HG03460 (cell line): ENCODE measurements around the gene GFER.
"Not testable (repeated sequence)": the region's sequence is repeated elsewhere in the genome, so short reads cannot be mapped to it uniquely, and the experiment has no call there.

Experiments
- ATAC-seq: cut with Tn5 transposase; IDR thresholded peaks from one replicate; pipeline ENCODE4 v1.9.1; 2021; ENCODE audit not compliant: unreplicated experiment

GFER gene

DNA sequence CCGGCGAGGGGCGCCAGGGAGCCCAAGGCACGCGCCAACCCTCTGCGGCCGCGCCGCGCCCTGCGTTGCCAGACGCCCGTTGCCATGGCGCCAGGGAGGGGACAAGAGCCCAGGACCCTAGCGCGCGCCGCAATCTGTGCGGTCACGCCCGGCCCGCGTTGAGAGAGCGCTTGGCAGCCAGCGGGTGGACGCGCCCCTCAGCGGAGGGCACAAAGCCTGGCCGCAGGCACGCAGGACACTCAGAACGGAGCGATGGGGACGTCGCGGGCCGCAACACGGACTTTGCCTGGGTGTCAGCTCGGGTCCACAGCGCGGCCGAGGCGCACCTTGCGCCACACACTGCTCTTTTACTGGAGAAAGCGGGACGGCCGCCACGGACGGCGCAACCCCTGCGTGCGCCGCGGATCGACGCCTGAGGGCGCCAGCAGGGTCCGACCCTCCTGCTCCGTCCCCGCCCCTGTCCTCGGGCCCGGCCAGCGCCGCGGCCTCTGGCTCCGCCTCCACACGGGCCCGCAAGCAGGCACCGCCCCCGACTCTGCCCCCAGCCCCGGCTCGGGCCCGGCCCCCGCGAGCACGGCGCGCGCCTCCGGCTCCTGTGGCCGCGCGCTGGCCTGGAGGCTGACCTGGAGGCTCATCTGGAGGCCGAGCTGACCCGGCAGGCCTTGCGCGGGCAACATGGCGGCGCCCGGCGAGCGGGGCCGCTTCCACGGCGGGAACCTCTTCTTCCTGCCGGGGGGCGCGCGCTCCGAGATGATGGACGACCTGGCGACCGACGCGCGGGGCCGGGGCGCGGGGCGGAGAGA, at the start of gene GFER:
Gene GFER, plus strand, starts transcription at position 650 of the 803 bp plus-strand sequence. Its CDS starts 26 bp downstream, at position 676.
- peak; percentile 66 for ATAC-seq

DNA sequence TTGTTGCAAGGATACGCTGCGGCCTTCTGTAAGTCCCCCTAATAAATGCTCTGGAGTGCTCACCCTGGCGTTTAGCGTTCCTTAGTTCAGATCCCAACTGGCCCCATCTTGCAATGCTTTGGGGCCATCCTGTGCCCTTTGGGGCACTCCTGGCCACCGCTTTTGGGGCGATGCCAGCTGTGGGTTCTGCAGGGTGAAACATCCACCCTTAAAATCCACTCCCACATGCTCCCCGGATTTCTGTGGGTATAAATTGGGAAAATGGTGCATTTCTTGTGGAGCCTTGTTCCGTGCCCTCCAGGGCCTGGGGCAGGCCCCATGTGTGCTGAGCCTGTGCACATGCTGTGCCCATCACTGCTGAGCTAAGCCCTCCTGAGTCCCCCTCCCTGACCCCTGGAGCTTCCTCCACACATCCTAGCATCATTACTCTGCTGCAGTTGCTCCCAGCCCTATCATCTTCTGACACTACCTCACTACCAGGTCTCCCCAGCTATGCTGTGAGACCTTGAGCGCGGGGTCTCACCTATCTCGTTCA, 47.0 kb upstream of the GFER start:
- no peak for ATAC-seq

DNA sequence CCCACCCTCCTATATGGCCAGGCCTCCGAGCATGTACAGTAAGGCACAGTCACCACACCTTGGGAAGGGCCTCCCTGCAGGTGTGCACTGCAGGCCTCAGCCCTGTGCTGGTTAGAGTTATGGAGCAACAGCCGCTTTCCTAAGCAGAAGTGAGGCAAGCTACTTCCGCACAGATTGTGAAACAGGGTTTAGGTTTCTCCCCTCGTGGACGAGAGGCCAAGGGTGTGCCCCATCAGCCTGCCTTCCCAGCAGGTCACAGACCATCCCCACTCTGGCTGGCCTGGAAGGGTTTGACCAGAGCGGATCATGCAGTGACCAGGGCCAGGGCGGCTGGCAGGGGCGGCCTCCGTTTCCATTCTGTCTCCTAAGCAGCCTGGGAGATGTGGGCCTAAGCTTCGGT, 45.7 kb upstream of the GFER start:
- ATAC-seq = no peak

DNA sequence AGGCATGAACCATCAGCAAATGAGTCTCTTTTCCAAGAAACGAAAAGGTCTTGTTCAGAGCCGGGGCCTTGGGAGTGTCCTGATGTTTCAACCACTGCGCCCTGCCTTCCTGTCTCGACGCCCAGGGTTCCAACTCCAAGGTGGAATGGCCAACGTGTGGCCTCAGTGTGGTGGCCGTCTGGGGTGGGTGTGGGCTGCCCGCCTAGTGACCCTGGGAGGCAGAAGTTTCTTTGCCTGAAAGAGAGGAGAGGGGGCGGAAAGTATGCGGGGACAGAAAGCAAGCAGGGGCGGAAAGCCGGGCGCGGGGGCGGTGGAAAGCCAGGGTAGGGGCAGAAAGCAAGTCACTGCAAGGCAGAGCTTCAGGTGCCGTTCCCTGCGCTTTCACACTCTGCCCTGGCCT, 45.1 kb upstream of the GFER start:
- no peak for ATAC-seq

DNA sequence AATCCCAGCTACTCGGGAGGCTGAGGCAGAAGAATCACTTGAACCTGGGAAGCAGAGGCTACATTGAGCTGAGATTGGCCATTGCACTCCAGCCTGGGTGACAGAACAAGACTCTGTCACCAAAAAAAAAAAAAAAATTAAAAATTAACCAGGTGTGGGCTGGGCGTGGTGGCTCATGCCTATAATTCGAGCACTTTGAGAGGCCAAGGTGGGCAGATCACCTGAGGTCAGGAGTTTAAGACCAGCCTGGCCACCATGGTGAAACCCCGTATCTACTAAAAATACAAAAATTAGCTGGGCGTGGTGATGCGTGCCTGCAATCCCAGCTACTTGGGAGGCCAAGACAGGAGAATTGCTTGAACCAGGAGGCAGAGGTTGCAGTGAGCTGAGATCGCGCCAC, 44.2 kb upstream of the GFER start:
- ATAC-seq = not testable (repeated sequence)

DNA sequence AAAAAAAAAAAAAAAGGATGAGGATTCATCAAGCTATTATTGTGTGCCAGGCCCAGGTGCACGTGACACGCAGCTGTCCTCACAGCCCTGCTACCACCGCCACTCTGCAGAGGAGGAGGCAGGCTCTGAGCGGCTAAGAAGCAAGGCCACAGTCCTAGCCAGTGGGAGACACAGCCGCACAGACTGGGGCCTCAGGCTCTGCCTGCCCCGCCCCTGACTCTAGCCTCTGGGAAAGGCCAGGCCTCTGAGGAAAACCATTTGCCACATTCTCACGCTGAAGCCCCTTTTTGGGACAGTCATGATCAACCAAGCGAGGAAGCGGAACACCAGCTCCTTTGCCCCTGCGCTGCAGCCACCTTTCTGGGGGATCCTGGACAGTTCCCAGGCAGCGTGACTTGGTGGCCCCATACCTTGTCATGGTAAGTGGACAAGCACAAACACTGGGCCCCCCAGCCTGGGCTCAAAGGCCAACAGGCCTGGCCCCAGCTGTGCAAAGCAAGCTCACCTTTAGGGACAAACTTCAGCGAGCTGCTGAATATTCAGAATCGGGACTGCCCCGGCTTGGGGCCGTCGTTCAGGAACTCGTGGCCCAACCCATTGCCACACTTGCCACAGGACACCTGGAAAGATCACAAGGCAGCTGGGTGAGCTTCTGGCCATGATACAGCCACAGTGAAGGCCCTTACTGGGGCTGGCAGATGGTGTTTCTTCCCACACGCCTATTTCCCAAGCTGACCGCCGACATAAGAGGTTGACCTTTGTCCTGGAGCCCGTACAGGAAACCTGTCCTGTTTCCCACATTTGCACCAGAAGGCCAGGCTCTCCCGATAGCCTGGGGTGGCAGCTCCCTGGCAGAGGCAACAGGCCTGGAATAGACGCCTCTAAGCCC, 43.5 kb upstream of the GFER start:
- ATAC-seq = no peak

DNA sequence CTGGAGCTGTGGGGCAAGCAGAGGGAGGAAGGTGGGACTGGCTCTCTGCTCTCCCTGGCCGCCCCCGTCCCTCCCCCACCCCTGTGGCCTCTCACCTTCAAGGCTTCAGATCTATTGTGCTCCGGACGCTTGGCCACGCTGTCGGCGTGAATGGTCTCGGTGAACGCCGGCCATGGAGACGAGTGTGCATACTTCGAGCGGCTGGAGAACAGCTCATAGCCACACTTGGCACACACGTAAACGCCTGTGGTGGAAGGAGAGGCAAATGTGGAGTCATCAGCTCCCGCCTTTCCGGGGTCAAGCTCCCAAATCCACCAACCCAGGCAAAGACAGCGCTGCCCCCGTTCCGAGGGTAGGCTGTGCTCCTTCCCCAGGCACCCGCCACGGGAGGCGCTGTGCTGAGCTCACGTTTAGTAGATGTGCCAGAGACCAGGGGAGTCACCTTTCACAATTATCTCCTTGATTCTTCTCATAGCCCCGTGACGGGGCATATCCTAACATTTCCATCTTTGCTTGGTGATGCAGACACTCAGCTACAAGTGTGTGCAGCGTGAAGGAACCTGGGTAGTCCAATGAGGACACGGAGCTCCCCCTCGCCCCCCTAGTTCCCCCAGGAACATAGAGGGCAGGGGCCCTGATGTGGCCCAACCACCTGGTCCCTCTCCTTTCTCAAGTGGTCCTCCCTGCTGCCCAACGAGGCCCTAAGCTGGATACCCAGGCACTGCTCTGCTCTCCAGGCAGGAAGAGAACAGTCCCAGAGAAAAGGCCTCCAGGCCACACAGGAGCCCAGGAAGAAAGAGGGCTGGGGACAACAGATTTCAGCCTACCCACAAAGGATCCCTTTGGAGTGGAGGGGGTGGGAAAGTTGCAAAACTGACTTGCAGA, 42.6 kb upstream of the GFER start:
- no peak for ATAC-seq

DNA sequence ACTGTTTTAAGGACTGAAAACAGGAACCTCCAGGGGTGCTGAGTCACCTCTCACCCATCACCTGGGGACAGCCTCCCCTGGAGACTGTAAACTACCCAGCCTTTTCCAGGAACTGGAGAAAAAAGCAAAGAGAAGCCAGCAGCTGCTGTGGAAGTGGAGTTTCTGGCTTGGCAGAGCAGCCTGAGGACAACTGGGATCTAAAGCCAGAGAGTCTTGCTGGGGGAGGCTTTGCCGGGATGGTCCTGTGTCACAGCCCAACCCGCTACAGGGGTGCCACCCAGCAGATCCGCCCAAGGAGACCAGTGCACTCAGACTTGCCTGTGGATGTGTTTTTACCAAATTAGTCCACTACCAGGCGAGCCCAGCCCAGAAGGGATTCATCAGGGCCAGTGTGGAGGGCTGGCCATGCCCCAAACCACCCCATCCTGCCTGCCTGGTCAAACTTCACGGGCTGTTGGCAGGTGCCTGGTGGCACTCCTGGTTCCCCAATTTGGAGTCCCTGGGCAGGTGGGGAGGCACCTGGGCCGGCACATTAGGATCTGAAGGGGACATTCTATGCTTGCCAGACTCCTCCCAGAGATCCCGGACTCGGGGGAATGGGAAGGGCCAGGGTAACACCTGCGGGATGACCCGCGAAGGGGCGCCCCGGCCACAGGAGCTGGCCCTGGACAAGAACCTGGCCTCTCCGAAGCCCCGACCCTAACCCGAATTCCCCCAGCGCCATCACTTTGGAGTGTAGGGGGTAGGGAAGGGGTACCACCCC, 41.8 kb upstream of the GFER start:
- ATAC-seq = no peak

DNA sequence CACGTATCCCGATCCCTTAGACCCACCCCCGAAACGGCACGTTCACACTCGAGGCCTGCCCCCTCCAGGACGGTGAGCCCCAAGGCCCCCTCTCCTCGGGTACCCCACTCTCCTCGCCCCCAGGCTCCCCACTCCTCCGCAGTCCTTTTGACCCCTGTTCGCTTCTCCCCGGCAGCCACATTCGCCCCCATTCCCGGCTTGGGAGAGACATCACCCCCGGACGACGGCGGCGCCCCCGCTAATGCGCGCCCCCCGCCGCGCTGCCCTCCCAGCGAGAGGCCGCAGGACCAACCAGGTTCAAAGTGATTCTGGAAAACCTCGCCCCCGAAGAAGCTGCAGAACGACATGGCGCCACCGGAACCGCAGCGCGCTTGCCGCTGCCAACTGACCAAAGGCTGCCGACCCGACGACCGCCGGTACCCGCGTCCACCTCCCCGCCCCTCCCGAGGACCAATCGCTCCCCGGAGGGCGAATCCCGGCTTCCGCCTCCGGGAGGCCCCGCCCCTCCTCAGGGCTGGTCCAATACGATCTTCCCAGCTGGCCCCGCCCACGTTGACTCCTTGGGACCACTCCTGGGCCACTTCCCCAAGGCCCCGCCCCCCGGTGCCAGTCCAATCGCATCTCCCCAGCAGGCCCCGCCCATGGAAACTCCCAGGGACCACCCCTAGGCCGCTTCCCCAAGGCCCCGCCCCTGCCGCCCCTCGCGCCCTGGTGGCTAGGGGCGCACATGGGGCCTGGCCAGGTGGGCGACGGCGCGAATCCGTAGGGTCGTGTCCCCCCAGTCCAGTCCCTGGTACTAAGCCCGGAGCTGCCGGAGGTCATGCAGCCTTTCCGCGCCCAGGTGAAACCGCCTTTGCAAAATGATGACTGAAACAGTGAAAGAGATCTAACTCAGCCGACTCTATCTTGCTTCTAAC, 40.9 kb upstream of the GFER start, which contains the start of gene MSRB1:
Gene MSRB1, minus strand, starts transcription at position 390 of the 917 bp plus-strand sequence. Its CDS starts 43 bp downstream, at position 347.
- peak; percentile 84 for ATAC-seq

DNA sequence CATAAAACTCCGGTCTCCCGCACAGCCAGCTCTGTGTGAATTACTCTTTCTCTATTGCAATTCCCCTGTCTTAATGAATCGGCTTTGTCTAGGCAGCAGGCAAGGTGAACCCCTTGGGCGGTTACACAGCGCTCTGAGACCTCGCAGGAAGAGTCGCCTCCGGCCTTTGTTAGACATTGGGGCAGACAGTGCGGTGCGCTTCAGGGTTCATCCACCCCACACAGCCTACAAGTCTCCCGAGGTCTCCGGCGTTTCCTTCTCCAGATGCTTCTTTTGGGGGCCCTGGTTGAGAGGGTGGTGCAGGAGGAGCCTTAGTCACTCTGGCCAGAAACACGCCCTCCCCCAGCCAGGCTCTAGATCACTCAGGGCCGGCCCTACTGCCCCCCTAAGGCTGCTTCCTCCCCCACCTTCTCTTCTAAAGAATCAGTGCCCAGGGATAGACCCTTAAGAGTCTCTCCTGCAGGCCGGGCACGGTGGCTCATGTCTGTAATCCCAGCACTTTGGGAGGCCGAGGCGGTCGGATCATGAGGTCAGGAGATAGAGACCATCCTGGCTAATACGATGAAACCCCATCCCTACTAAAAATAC, 39.3 kb upstream of the GFER start:
- ATAC-seq = no peak

DNA sequence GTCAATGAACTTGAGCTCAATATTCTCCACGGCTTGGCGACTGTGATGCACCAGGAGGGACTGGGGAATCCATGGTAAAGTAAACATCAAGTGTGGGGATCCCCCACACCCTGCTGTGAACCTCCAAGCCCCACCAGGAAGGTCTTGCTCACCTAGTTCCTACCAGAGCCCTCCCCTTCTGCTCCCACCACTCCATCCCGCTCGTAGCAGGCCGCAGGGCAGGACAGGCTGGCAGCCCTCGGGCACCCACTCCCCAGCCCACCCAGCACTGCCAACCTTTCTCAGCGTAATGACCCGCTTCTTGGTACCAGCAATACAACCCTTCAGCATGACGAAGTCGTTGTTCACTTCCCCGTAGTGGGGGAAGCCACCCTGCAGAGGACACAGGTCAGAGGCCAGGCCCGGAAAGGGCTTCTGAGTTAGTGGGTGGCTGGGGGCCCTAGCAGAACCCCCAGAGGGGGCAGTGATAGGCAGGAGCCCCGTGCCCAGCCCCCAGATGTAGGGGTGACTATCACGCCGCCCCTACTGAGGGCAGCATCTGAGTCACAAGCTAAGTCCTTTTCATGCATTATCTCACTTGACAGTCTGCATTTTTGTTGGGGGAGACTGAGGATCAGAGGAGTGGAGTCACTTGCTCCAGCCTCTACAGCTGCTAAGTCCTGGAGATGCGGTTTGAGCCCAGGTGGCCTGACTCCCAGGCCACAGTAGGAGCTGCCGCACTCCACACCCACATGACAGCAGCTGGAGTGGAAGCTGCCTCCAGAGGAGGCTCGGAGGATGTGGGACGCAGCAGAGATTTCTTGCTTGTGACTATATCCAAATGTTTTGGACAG, 38.2 kb upstream of the GFER start:
- ATAC-seq = no peak

DNA sequence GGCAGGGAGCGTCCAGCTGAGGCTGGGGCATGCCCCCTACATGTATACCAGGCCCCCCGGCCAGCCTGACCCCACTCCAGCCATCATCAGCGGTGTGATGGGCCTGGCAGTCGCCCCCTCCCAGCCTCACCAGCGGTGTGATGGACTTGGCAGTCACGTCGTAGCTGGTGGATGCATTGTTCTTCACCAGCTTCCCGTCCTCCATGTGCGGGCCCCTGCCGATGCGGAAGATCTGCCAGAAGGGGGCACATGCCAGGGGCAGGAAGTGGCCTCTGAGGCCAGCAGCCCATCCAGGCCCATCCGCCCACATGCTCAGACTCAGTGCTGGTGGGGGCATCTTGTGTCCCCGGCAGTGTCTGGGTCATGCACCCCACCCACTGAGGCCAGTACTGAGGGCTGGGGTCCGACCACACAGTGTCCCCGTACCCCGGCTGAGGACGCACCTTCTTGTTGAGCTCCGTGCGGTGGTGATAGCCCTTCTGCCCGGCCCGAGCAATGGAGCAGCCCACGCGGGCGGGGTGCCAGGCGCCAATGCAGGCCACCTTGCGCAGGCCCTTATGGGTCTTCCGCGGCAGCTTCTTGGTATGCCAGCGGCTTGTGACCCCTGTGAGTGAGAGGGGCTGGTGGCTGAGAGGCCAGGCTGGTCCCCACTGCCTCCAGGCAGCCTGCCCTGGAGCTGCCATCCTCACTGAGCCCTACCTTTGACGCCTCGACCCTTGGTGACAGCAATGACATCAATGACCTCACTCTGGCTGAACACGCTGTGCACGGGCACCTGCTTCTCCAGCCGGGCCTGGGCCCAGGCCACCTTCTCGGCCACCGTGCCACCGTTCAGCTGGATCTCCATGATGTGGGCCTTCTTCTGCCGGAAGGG, 37.3 kb upstream of the GFER start:
- ATAC-seq = no peak

DNA sequence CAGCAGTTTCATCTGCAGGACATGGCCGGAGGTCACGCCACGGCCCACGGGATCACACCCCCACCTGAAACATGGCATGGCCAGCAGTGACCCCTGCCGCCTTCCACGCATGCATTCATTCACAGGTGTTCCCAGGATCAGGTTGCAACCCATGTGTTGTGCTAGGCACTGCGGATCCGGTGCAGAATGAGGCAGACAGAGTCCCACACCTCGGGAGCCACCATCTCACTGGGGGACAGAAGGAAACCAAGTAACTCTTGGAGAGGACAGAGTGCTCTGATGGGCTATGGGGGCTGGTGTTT, 36.7 kb upstream of the GFER start:
- no peak for ATAC-seq

DNA sequence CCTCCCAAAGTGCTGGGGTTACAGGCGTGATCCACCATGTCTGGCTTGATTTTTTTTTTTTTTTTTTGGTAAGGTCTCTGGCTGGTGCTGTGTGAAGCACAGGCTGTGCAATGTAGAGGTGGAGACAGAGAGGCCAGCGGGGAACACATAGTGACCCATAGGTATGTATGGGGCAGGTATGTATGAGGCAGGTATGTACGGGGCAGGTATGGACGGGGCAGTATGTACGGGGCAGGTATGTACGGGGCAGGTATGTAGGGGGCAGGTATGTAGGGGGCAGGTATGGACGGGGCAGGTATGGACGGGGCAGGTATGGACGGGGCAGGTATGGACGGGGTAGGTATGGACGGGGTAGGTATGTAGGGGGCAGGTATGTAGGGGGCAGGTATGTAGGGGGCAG, 34.5 kb upstream of the GFER start:
- ATAC-seq = no peak

DNA sequence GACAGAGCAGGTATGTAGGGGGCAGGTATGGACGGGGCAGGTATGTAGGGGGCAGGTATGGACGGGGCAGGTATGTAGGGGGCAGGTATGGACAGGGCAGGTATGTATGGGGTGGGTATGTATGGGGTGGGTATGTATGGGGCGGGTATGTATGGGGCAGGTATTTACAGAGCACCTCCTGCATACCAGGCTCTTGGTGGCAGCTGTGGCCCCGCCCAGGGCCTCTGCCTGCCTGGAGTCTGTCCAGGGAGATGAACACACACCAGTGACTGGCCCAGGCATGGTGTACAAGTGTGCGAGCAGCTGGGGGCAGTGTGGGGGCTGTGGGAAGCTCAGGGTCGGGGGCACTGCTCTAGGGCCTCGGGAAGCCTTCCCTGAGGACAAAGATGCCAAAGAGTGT, 33.9 kb upstream of the GFER start:
- ATAC-seq = no peak

DNA sequence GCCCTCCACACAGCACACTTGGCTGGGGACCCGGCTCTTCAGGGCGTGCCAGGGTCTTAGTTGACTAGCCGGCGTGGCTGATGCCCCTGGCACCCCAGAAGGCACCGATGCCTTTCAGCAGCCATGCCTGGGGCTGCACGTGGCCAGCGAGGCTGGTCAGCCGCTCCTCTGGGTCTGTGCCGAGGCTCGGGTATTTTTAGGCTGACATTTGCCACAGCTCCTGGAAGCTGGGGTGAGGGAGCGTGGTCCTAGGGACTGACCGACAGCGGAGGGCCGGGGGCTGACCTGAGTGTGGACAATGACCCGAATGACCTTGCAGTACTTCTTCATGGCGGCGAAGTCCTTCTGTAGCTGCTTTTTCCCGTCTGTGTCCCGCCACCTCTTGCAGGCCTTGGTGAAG, 33.4 kb upstream of the GFER start:
- ATAC-seq = no peak

DNA sequence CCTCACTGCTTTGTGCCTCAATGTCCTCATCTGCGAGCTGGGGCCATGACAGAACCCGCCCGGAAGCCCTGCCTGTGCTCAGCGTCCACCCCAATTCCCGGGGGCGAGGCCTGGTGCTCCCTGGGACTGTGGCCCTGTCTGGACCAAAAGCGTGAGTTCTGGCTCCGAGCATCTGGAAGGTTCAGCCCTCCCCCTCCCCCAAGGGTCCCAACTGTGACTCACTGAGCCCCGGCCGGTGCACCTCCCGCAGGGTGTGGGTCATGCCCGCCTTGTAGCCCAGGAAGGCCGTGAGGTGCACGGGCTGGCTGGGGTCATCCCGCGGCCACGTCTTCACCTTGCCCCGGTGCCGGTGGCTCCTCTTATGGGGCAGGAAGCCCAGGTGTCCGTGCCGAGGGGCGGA, 30.3 kb upstream of the GFER start:
- ATAC-seq = no peak
